Esophagus squamous epithelium (tissue), 4 donors: ENCODE data around the gene SNX21.

Source experiments
- CTCF ChIP-seq, 6 experiments: fragments of 450-650 bp in 4 of 6; fragments of 200-600 bp in 2 of 6; sonication (generic) in 2 of 6; IDR thresholded peaks; one replicate each; pipeline ENCODE4 v1.5.1; 2016 to 2019; ENCODE audit warnings: antibody characterized with exemption in 6 of 6, mild to moderate bottlenecking in 4 of 6, moderate library complexity in 4 of 6
- POLR2A ChIP-seq, 4 donors: fragments of 450-650 bp; IDR thresholded peaks; one replicate each; pipeline ENCODE4 v1.6.1; 2017; ENCODE audit warnings: antibody characterized with exemption in 4 of 4, mild to moderate bottlenecking in 4 of 4, moderate library complexity in 3 of 4

- TF ChIP-seq CTCF (IDR thresholded peaks at IDR 0.05) = no peak
- TF ChIP-seq POLR2A (IDR thresholded peaks at IDR 0.05) = no peak
Measured at GRCh38 chr20:45867136-45867818, 33.7 kb downstream of the SNX21 start.
